ENCODE data around the gene SFRP2. TPM values are rescaled to one million over a fixed set of nuclear protein-coding genes. Genes with fewer than 3 reads are reported as not detected.

SFRP2 gene
- total and polyA plus RNA-seq, 2 of the 4 experiments (the other 2 are of a cell fraction) = not detected

DNA sequence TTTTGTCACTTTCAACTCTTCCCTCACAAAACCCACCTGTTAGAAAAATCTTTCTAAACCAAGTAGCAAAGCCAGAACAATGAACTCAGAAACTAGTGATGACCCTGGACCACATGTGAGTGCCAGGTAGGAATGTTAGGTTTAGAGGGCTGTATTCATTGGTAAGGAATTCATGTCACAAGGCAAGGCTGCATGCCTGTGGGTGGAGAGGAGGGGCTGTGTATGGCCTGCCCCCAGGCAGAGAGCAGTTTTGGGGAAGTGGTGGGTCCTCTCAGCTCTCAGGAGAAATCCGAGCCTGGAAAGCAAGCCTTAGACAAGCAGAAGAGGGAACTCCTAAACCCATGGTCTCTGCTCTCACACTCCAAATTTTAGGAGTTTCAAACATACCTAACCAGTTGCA, 31.5 kb downstream of the SFRP2 start:
- Histone ChIP-seq H4K5ac (ENCODE audit: low read depth, low read length) (no peak overlapping the region), H3K56ac (ENCODE audit: extremely low read depth, insufficient read depth, low read length) (no peak overlapping the region), H3K4ac (ENCODE audit: low read depth, low read length) (no peak overlapping the region), H2AK5ac (ENCODE audit: low read depth, low read length) (no peak overlapping the region), H3K9ac (ENCODE audit: low read depth, low read length) (no peak overlapping the region), H3K9me1 (ENCODE audit: insufficient read depth, low read length) (no peaks in the 10 kb centered on the region), H2AFZ (replicated peaks; ENCODE audit: low read length, poor library complexity) (no peak overlapping the region), H2BK15ac (ENCODE audit: low read depth, low read length) (no peak overlapping the region), H3K9me3 (ENCODE audit: control insufficient read depth, insufficient read depth, low read length) (no peaks in the 10 kb centered on the region), H3K23ac (ENCODE audit: low read depth, low read length) (no peak overlapping the region), H2AK9ac (replicated peaks; ENCODE audit: low read depth, low read length, poor library complexity) (no peak overlapping the region), H3K14ac (replicated peaks; ENCODE audit: low read depth, low read length) (no peak overlapping the region), H2BK20ac (ENCODE audit: low read depth, low read length) (no peak overlapping the region), H2BK5ac (ENCODE audit: low read depth, low read length, poor library complexity, severe bottlenecking) (no peak overlapping the region), H4K20me1 (ENCODE audit: insufficient read depth, low read length) (no peaks in the 10 kb centered on the region), H2BK120ac (ENCODE audit: low read depth, low read length) (no peak overlapping the region), H3K79me1 (ENCODE audit: low read depth in 1 of 2, low read length in 2 of 2) (no peaks in the 10 kb centered on the region), H3K4me3 (ENCODE audit: insufficient read depth, low read depth, low read length) (no peak overlapping the region), H4K8ac (ENCODE audit: low read depth in 2 of 2, low read length in 2 of 2) (no peak overlapping the region), H4K91ac (ENCODE audit: insufficient read depth, low read depth, low read length) (no peak overlapping the region), H3K4me2 (ENCODE audit: low read depth, low read length) (no peak overlapping the region), H3K4me1 (ENCODE audit: control insufficient read depth, insufficient read depth, low read length) (no peaks in the 10 kb centered on the region), H3K18ac (ENCODE audit: low read depth, low read length) (no peak overlapping the region), H3K36me3 (ENCODE audit: control insufficient read depth, insufficient read depth, low read length) (no peaks in the 10 kb centered on the region), H3K27ac (ENCODE audit: insufficient read depth, low read length) (no peak overlapping the region), H3K27me3 (ENCODE audit: control insufficient read depth, insufficient read depth, low read length) (peaks cover 33% of the 10 kb centered on the region)
- DNase-seq = no peak
- ChIA-PET CTCF (no interaction called here), POLR2A (ENCODE audit: unreplicated experiment) (no interaction called here)
- dilution Hi-C loops (cut with HindIII; ENCODE audit: low sequenced_read_pairs, unreplicated experiment) = no loop called here
- no CpG with 5 or more reads among the region's 1 CpG for WGBS, 2 experiments (ENCODE audit: extremely low coverage in 2 of 2, insufficient read length in 1 of 2)
- no peak for TF ChIP-seq MAFK (IDR thresholded peaks at IDR 0.05; ENCODE audit: low read depth, low read length)
- TF ChIP-seq BHLHE40 (IDR thresholded peaks at IDR 0.05; ENCODE audit: low read depth, low read length) = no peak
- TF ChIP-seq CEBPB (IDR thresholded peaks at IDR 0.05; ENCODE audit: low read depth, low read length) = no peak
- no peak for TF ChIP-seq SMC3 (IDR thresholded peaks at IDR 0.05; ENCODE audit: low read depth, low read length)
- TF ChIP-seq MXI1 (IDR thresholded peaks at IDR 0.05; ENCODE audit: borderline replicate concordance, low read depth, low read length) = no peak
- intact Hi-C loops (cut with micrococcal nuclease) = no loop called here
- ATAC-seq (ENCODE audit: low read depth) = no peak
- BruUV-seq (replicated peaks) = no TSS peak
- in situ Hi-C loops (cut with MboI; ENCODE audit: low sequenced_read_pairs) = no loop called here
